WTC11 (cell line): Measurements from ENCODE around the gene EIF4B. TPM values are rescaled to one million over a fixed set of nuclear protein-coding genes. Genes with fewer than 3 reads are reported as not detected.

Experiments used
- ATF1 ChIP-seq: sonication (generic); formaldehyde crosslinking; IDR thresholded peaks from 2 replicates; pipeline ENCODE4 v1.8.1; 2023; ENCODE audit warnings: mild to moderate bottlenecking, moderate library complexity, missing genetic modification reagents
- CBFB ChIP-seq: sonication (generic); formaldehyde crosslinking; IDR thresholded peaks from 2 replicates; pipeline ENCODE4 v1.8.1; 2022; ENCODE audit warnings: mild to moderate bottlenecking, low read depth, missing genetic modification reagents
- ELF4 ChIP-seq: sonication (generic); formaldehyde crosslinking; IDR thresholded peaks from 2 replicates; pipeline ENCODE4 v1.8.1; 2022; ENCODE audit warnings: low read depth, mild to moderate bottlenecking, moderate library complexity, missing genetic modification reagents
- ETV6 ChIP-seq: sonication (generic); formaldehyde crosslinking; IDR thresholded peaks from 2 replicates; pipeline ENCODE4 v1.8.1; 2022; ENCODE audit warnings: mild to moderate bottlenecking, missing genetic modification reagents
- FOXJ3 ChIP-seq: sonication (generic); formaldehyde crosslinking; IDR thresholded peaks from 2 replicates; pipeline ENCODE4 v1.9.0; 2021; ENCODE audit warnings: missing genetic modification reagents, mild to moderate bottlenecking, borderline replicate concordance
- HMGA2 ChIP-seq: fragments of 250-450 bp; sonication (Bioruptor Pico); IDR thresholded peaks from 2 replicates; pipeline ENCODE4 v1.4.0; 2021; ENCODE audit warnings: mild to moderate bottlenecking, moderate library complexity
- JUN ChIP-seq: sonication (generic); formaldehyde crosslinking; IDR thresholded peaks from 2 replicates; pipeline ENCODE4 v1.8.0; 2023; ENCODE audit warnings: mild to moderate bottlenecking, missing genetic modification reagents
- MYBL2 ChIP-seq: sonication (generic); formaldehyde crosslinking; IDR thresholded peaks from 2 replicates; pipeline ENCODE4 v1.8.1; 2023; ENCODE audit warnings: mild to moderate bottlenecking, moderate library complexity, missing genetic modification reagents
- NFE2L1 ChIP-seq: sonication (generic); formaldehyde crosslinking; IDR thresholded peaks from 2 replicates; pipeline ENCODE4 v1.8.1; 2023; ENCODE audit warnings: missing genetic modification reagents
- NR2C2 ChIP-seq: sonication (generic); formaldehyde crosslinking; IDR thresholded peaks from 2 replicates; pipeline ENCODE4 v1.8.0; 2022; ENCODE audit warnings: mild to moderate bottlenecking, missing genetic modification reagents
- OVOL2 ChIP-seq: fragments of 250-450 bp; sonication (Bioruptor Pico); IDR thresholded peaks from 2 replicates; pipeline ENCODE4 v1.9.0; 2021; ENCODE audit warnings: mild to moderate bottlenecking, borderline replicate concordance
- PRRX2 ChIP-seq: fragments of 250-450 bp; sonication (Bioruptor Pico); IDR thresholded peaks from 2 replicates; pipeline ENCODE4 v1.8.0; 2021; ENCODE audit warnings: mild to moderate bottlenecking
- SMAD3 ChIP-seq: sonication (generic); formaldehyde crosslinking; IDR thresholded peaks from 2 replicates; pipeline ENCODE4 v1.8.0; 2022; ENCODE audit warnings: missing genetic modification reagents, mild to moderate bottlenecking, borderline replicate concordance
- SMAD4 ChIP-seq: sonication (generic); formaldehyde crosslinking; IDR thresholded peaks from 2 replicates; pipeline ENCODE4 v1.8.0; 2022; ENCODE audit warnings: mild to moderate bottlenecking, missing genetic modification reagents
- SOX15 ChIP-seq: fragments of 250-450 bp; sonication (Bioruptor Pico); IDR thresholded peaks from 2 replicates; pipeline ENCODE4 v1.9.0; 2021; ENCODE audit warnings: mild to moderate bottlenecking
- SP1 ChIP-seq: sonication (generic); formaldehyde crosslinking; conservative IDR thresholded peaks from 2 replicates; pipeline ENCODE4 v1.8.1; 2022; ENCODE audit warnings: missing genetic modification reagents
- TEAD1 ChIP-seq: sonication (generic); formaldehyde crosslinking; IDR thresholded peaks from 2 replicates; pipeline ENCODE4 v1.8.0; 2022; ENCODE audit warnings: mild to moderate bottlenecking, missing genetic modification reagents
- ZNF219 ChIP-seq: sonication (generic); formaldehyde crosslinking; IDR thresholded peaks from 2 replicates; pipeline ENCODE4 v1.8.0; 2023; ENCODE audit warnings: missing genetic modification reagents, mild to moderate bottlenecking, borderline replicate concordance
- ZNF263 ChIP-seq: sonication (generic); formaldehyde crosslinking; IDR thresholded peaks from 2 replicates; pipeline ENCODE4 v1.8.1; 2022; ENCODE audit warnings: low read depth, mild to moderate bottlenecking, moderate library complexity, missing genetic modification reagents
- ZNF396 ChIP-seq: fragments of 250-450 bp; sonication (Bioruptor Pico); IDR thresholded peaks from 2 replicates; pipeline ENCODE4 v1.8.0; 2021; ENCODE audit warnings: mild to moderate bottlenecking, moderate library complexity, borderline replicate concordance
- total RNA-seq: library from RNA; stranded (reverse); gene quantifications from 3 replicates; pipeline ENCODE4 v1.2.3, GENCODE V29; 2021
- TF ChIP-seq, protein P1 (sequence below): sonication (generic); formaldehyde crosslinking; IDR thresholded peaks from 2 replicates; pipeline ENCODE4 v1.8.1; 2022; ENCODE audit warnings: mild to moderate bottlenecking, moderate library complexity, missing genetic modification reagents
- TF ChIP-seq, protein P2 (sequence below): sonication (generic); formaldehyde crosslinking; conservative IDR thresholded peaks from 2 replicates; pipeline ENCODE4 v1.8.1; 2023; ENCODE audit warnings: mild to moderate bottlenecking, low read depth, missing genetic modification reagents, moderate library complexity
- TF ChIP-seq, protein P3 (sequence below): sonication (generic); formaldehyde crosslinking; IDR thresholded peaks from 2 replicates; pipeline ENCODE4 v1.8.0; 2022; ENCODE audit warnings: mild to moderate bottlenecking, missing genetic modification reagents
- TF ChIP-seq, protein P4 (sequence below): sonication (generic); formaldehyde crosslinking; IDR thresholded peaks from 2 replicates; pipeline ENCODE4 v1.8.1; 2022; ENCODE audit warnings: mild to moderate bottlenecking, missing genetic modification reagents, moderate library complexity, borderline replicate concordance
- TF ChIP-seq, protein P5 (sequence below): sonication (generic); formaldehyde crosslinking; IDR thresholded peaks from 2 replicates; pipeline ENCODE4 v1.8.1; 2023; ENCODE audit warnings: mild to moderate bottlenecking, missing genetic modification reagents
- TF ChIP-seq, protein P6 (sequence below): sonication (generic); formaldehyde crosslinking; IDR thresholded peaks from 2 replicates; pipeline ENCODE4 v1.8.1; 2022; ENCODE audit warnings: low read depth, mild to moderate bottlenecking, moderate library complexity, missing genetic modification reagents, borderline replicate concordance
- TF ChIP-seq, protein P7 (sequence below): sonication (generic); formaldehyde crosslinking; IDR thresholded peaks from 2 replicates; pipeline ENCODE4 v1.8.0; 2022; ENCODE audit warnings: mild to moderate bottlenecking, missing genetic modification reagents
- TF ChIP-seq, protein P8 (sequence below): sonication (generic); formaldehyde crosslinking; IDR thresholded peaks from 2 replicates; pipeline ENCODE4 v1.8.1; 2023; ENCODE audit warnings: mild to moderate bottlenecking, missing genetic modification reagents, moderate library complexity
- TF ChIP-seq, protein P9 (sequence below): fragments of 250-450 bp; sonication (Bioruptor Pico); IDR thresholded peaks from 2 replicates; pipeline ENCODE4 v2.1.2; 2022; ENCODE audit warnings: mild to moderate bottlenecking, moderate library complexity

EIF4B gene
- total RNA-seq, 1 experiment from 2014 or later, result 730 TPM

DNA sequence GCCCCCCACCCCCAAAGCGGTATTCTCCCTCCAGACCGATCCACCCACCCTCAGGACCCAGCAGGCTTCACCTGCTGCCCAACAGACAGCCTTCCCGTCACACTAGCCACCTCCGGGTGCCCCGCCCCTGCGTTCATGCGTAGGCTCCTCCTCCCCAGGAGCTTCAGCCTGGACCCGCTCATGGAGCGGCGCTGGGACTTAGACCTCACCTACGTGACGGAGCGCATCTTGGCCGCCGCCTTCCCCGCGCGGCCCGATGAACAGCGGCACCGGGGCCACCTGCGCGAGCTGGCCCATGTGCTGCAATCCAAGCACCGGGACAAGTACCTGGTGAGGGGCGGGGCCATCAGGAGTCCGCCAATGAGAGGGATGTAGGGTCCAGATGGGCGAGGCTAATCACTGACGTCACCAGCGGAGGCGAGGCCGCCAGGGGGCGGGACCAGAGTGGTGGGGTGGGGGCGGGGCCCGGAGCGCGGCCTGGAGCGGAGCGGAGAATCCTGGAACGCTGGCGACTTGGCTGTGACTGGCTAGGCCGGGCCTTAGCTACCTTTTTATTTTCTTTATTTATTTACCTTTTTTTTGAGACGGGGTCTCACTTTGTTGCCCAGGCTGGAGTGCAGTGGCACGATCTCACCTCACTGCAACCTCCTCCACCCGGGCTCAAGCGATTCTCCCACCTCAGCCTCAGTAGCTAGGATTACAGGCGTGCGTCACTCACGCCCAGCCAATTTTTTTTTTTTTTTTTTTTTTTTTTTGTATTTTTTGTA, 48.0 kb downstream of the EIF4B start (continued):
- TF ChIP-seq, protein P1, sequence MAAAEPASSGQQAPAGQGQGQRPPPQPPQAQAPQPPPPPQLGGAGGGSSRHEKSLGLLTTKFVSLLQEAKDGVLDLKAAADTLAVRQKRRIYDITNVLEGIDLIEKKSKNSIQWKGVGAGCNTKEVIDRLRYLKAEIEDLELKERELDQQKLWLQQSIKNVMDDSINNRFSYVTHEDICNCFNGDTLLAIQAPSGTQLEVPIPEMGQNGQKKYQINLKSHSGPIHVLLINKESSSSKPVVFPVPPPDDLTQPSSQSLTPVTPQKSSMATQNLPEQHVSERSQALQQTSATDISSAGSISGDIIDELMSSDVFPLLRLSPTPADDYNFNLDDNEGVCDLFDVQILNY, result no peak
- TF ChIP-seq NR2C2 (CRISPR knock-in tag) (no peak), SP1 (CRISPR knock-in tag) (peak; percentile 79), JUN (no peak), SOX15 (CRISPR knock-in tag) (no peak), CBFB (CRISPR knock-in tag) (no peak), HMGA2 (CRISPR knock-in tag) (no peak), ETV6 (CRISPR knock-in tag) (no peak), ZNF263 (CRISPR knock-in tag) (no peak), SMAD3 (CRISPR knock-in tag) (no peak), ZNF396 (no peak), SMAD4 (CRISPR knock-in tag) (no peak), ZNF219 (CRISPR knock-in tag) (no peak), MYBL2 (no peak), NFE2L1 (CRISPR knock-in tag) (no peak), OVOL2 (CRISPR knock-in tag) (no peak), FOXJ3 (no peak), PRRX2 (CRISPR knock-in tag) (no peak), ATF1 (CRISPR knock-in tag) (no peak), ELF4 (CRISPR knock-in tag) (no peak), TEAD1 (CRISPR knock-in tag) (0 out of 2 replicates have a peak, but pooled peaks have one; percentile 20)
- TF ChIP-seq, protein P2, sequence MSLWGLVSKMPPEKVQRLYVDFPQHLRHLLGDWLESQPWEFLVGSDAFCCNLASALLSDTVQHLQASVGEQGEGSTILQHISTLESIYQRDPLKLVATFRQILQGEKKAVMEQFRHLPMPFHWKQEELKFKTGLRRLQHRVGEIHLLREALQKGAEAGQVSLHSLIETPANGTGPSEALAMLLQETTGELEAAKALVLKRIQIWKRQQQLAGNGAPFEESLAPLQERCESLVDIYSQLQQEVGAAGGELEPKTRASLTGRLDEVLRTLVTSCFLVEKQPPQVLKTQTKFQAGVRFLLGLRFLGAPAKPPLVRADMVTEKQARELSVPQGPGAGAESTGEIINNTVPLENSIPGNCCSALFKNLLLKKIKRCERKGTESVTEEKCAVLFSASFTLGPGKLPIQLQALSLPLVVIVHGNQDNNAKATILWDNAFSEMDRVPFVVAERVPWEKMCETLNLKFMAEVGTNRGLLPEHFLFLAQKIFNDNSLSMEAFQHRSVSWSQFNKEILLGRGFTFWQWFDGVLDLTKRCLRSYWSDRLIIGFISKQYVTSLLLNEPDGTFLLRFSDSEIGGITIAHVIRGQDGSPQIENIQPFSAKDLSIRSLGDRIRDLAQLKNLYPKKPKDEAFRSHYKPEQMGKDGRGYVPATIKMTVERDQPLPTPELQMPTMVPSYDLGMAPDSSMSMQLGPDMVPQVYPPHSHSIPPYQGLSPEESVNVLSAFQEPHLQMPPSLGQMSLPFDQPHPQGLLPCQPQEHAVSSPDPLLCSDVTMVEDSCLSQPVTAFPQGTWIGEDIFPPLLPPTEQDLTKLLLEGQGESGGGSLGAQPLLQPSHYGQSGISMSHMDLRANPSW, result no peak
- TF ChIP-seq, protein P3, sequence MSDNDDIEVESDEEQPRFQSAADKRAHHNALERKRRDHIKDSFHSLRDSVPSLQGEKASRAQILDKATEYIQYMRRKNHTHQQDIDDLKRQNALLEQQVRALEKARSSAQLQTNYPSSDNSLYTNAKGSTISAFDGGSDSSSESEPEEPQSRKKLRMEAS (CRISPR knock-in tag), result peak; percentile 85
- TF ChIP-seq, protein P4, sequence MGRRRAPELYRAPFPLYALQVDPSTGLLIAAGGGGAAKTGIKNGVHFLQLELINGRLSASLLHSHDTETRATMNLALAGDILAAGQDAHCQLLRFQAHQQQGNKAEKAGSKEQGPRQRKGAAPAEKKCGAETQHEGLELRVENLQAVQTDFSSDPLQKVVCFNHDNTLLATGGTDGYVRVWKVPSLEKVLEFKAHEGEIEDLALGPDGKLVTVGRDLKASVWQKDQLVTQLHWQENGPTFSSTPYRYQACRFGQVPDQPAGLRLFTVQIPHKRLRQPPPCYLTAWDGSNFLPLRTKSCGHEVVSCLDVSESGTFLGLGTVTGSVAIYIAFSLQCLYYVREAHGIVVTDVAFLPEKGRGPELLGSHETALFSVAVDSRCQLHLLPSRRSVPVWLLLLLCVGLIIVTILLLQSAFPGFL (CRISPR knock-in tag), result no peak
- TF ChIP-seq, protein P5, sequence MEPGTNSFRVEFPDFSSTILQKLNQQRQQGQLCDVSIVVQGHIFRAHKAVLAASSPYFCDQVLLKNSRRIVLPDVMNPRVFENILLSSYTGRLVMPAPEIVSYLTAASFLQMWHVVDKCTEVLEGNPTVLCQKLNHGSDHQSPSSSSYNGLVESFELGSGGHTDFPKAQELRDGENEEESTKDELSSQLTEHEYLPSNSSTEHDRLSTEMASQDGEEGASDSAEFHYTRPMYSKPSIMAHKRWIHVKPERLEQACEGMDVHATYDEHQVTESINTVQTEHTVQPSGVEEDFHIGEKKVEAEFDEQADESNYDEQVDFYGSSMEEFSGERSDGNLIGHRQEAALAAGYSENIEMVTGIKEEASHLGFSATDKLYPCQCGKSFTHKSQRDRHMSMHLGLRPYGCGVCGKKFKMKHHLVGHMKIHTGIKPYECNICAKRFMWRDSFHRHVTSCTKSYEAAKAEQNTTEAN (CRISPR knock-in tag), result no peak
- TF ChIP-seq, protein P6, sequence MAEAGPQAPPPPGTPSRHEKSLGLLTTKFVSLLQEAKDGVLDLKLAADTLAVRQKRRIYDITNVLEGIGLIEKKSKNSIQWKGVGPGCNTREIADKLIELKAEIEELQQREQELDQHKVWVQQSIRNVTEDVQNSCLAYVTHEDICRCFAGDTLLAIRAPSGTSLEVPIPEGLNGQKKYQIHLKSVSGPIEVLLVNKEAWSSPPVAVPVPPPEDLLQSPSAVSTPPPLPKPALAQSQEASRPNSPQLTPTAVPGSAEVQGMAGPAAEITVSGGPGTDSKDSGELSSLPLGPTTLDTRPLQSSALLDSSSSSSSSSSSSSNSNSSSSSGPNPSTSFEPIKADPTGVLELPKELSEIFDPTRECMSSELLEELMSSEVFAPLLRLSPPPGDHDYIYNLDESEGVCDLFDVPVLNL, result no peak
- TF ChIP-seq, protein P7, sequence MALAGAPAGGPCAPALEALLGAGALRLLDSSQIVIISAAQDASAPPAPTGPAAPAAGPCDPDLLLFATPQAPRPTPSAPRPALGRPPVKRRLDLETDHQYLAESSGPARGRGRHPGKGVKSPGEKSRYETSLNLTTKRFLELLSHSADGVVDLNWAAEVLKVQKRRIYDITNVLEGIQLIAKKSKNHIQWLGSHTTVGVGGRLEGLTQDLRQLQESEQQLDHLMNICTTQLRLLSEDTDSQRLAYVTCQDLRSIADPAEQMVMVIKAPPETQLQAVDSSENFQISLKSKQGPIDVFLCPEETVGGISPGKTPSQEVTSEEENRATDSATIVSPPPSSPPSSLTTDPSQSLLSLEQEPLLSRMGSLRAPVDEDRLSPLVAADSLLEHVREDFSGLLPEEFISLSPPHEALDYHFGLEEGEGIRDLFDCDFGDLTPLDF (CRISPR knock-in tag), result no peak
- TF ChIP-seq, protein P8, sequence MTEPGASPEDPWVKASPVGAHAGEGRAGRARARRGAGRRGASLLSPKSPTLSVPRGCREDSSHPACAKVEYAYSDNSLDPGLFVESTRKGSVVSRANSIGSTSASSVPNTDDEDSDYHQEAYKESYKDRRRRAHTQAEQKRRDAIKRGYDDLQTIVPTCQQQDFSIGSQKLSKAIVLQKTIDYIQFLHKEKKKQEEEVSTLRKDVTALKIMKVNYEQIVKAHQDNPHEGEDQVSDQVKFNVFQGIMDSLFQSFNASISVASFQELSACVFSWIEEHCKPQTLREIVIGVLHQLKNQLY (CRISPR knock-in tag), result no peak
- TF ChIP-seq, protein P9, sequence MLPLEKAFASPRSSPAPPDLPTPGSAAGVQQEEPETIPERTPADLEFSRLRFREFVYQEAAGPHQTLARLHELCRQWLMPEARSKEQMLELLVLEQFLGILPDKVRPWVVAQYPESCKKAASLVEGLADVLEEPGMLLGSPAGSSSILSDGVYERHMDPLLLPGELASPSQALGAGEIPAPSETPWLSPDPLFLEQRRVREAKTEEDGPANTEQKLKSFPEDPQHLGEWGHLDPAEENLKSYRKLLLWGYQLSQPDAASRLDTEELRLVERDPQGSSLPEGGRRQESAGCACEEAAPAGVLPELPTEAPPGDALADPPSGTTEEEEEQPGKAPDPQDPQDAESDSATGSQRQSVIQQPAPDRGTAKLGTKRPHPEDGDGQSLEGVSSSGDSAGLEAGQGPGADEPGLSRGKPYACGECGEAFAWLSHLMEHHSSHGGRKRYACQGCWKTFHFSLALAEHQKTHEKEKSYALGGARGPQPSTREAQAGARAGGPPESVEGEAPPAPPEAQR (CRISPR knock-in tag), result no peak
